OCI-LY7 (cell line): ENCODE measurements around the gene MTIF2. TPM values are rescaled to one million over a fixed set of nuclear protein-coding genes. Genes with fewer than 3 reads are reported as not detected.

Experiments used
- BruUV-seq: library from RNA; stranded (reverse); fragments of 400-500 nt; replicated peaks from 2 replicates; lab custom pipeline; 2021; lab: Mats Ljungman, UMichigan
- CTCF ChIA-PET: fragments of 300-600 bp; sonication (Branson Sonifier 250); formaldehyde crosslinking; loops from one replicate; lab custom pipeline; 2022; ENCODE audit warnings: antibody characterized with exemption; ENCODE audit not compliant: unreplicated experiment; lab: Charles Lee
- POLR2A ChIA-PET: fragments of 300-600 bp; sonication (Branson Sonifier 250); formaldehyde crosslinking; loops from one replicate; lab custom pipeline; 2022; ENCODE audit warnings: antibody characterized with exemption; lab: Charles Lee
- DNase-seq: peaks from one replicate; pipeline ENCODE4 v3.0.0-alpha.2; 2015; ENCODE audit warnings: low spot score
- H2AFZ ChIP-seq: fragments of 200-600 bp; sonication (generic), shearing (Covaris generic); 2 replicates; pipeline ENCODE4 v1.6.1; 2014; ENCODE audit warnings: mild to moderate bottlenecking, antibody characterized with exemption, low read length, moderate library complexity
- H3K27ac ChIP-seq: fragments of 200-600 bp; sonication (generic); 2 replicates; pipeline ENCODE4 v1.5.1; 2014; ENCODE audit warnings: mixed run types, low read depth, mild to moderate bottlenecking, moderate library complexity, low read length, inconsistent platforms; ENCODE audit not compliant: poor library complexity, severe bottlenecking
- H3K36me3 ChIP-seq: fragments of 200-600 bp; sonication (generic); 2 replicates; pipeline ENCODE4 v1.6.1; 2014; ENCODE audit warnings: mild to moderate bottlenecking, antibody characterized with exemption, low read length, moderate library complexity, mixed read lengths; ENCODE audit not compliant: insufficient read depth
- H3K4me1 ChIP-seq: fragments of 200-600 bp; sonication (generic); 2 replicates; pipeline ENCODE4 v1.5.1; 2014; ENCODE audit warnings: mild to moderate bottlenecking, low read length; ENCODE audit not compliant: insufficient read depth, poor library complexity, severe bottlenecking
- H3K4me2 ChIP-seq: fragments of 200-600 bp; sonication (generic); 2 replicates; pipeline ENCODE4 v1.6.1; 2014; ENCODE audit warnings: mild to moderate bottlenecking, low read length
- H3K4me3 ChIP-seq: fragments of 200-600 bp; sonication (generic); 2 replicates; pipeline ENCODE4 v1.5.1; 2014; ENCODE audit warnings: mild to moderate bottlenecking, low read depth, low read length; ENCODE audit not compliant: poor library complexity, severe bottlenecking
- H3K79me2 ChIP-seq: fragments of 200-600 bp; sonication (generic); 2 replicates; pipeline ENCODE4 v1.6.1; 2016; ENCODE audit warnings: low read depth, mild to moderate bottlenecking, low read length, moderate library complexity, mixed read lengths; ENCODE audit not compliant: insufficient read depth
- H3K9me2 ChIP-seq: fragments of 200-600 bp; sonication (generic); 2 replicates; pipeline ENCODE4 v1.6.1; 2016; ENCODE audit warnings: mild to moderate bottlenecking, low read length, mixed read lengths; ENCODE audit not compliant: insufficient read depth
- H3K9me3 ChIP-seq: fragments of 200-600 bp; sonication (generic); 2 replicates; pipeline ENCODE4 v1.6.1; 2014; ENCODE audit warnings: mild to moderate bottlenecking, mixed run types, low read length, mixed read lengths
- H4K20me1 ChIP-seq: fragments of 200-600 bp; sonication (generic); 2 replicates; pipeline ENCODE4 v1.6.1; 2014; ENCODE audit warnings: mild to moderate bottlenecking, antibody characterized with exemption, low read length, moderate library complexity, mixed read lengths; ENCODE audit not compliant: insufficient read depth
- EZH2phosphoT487 ChIP-seq: fragments of 200-600 bp; sonication (generic); IDR thresholded peaks from 2 replicates; pipeline ENCODE4 v1.6.1; 2018; ENCODE audit warnings: low read depth, borderline replicate concordance, mild to moderate bottlenecking, mixed run types, antibody characterized with exemption, low read length, moderate library complexity, mixed read lengths
- intact Hi-C: fragments of 100-400 bp; cut with micrococcal nuclease; formaldehyde crosslinking; loops from one replicate; pipeline ENCODE4 v1.10.0; 2022; ENCODE audit not compliant: unreplicated experiment
- total RNA-seq, 2 experiments: library from RNA; depleted of rRNA in 1 of 2; stranded (reverse); fragments of >200 nt in 1 of 2; shearing (Covaris generic) in 1 of 2; gene quantifications; 2 replicates each; pipeline ENCODE4 v1.2.3, GENCODE V29; 2014 to 2022
- TF ChIP-seq, protein P1 (sequence below): fragments of 200-600 bp; sonication (generic); conservative IDR thresholded peaks from 2 replicates; pipeline ENCODE4 v1.5.1; 2014; ENCODE audit warnings: mild to moderate bottlenecking, antibody characterized with exemption, low read length, moderate library complexity, mixed read lengths

MTIF2 gene
- total RNA-seq, 2 experiments from 2014 or later: 33.5 to 47.1 TPM

DNA sequence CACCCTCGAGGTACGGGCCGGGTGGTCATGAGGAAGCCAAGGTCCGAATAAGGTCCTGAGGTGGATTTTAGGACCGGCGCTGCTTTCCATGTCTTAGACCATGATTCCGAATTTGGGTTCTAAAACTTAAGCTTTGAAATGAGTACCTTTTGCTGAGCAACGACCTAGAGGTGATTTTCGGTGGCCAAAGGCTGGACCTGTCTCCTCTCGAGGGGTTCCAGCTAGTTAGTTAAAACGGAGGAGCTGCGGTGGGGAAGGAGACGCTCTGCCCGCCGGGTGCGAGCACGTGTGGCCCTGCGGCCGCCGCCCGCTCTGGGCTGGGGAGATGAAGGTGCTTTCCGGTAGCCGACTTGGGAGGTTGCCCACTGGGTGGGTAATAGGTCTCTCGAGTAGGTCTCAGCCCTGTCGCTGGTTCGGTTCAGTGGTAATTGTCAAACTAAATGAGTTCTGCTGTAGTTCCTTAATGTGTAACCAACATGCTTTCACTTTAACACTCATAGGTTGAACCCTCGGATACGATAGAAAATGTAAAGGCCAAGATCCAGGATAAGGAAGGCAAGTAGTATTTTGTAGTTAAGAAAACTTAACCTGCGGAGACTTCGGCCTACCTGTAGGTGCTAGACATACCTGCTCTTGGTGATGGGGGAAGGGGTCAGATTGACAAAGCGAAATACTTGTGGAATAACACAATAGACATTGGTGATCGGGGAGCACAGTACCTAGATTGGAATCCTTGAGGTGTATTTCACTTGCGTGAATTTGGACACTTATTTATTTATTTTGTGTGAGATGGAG, 36.0 kb downstream of the MTIF2 start:
- POLR2A ChIA-PET: interaction anchor here (0.5 to 0.8 kb wide), 4 partner anchors 8 to 380 kb away, joined by 3 read pairs; no protein-coding TSS in a partner anchor
- H3K4me1 ChIP-seq: peaks cover 30% of the 10 kb centered on the region
- peak overlapping the region; percentile 80 for H3K27ac ChIP-seq
- peak overlapping the region; percentile 75; the same call in 1 of the 2 replicates for H2AFZ ChIP-seq
- CTCF ChIA-PET: interaction anchor here (0.7 to 0.9 kb wide), 2 partner anchors 199 to 286 kb away, joined by 3 read pairs; partner anchors contain the start of gene CFAP36
- peaks cover 54% of the 10 kb centered on the region for H3K36me3 ChIP-seq
- BruUV-seq: TSS peak; percentile 71
- no peaks in the 10 kb centered on the region for H3K9me2 ChIP-seq
- peak overlapping the region; percentile 94 for H3K4me3 ChIP-seq
- H3K4me2 ChIP-seq: peak overlapping the region; percentile 87
- intact Hi-C loops: no loop called here
- DNase-seq: peak; percentile 60
- H4K20me1 ChIP-seq: peaks cover 23% of the 10 kb centered on the region; the same call in 1 of the 2 replicates
- H3K79me2 ChIP-seq: peaks cover 52% of the 10 kb centered on the region
- no peaks in the 10 kb centered on the region for H3K9me3 ChIP-seq
- no peak for TF ChIP-seq EZH2phosphoT487
- TF ChIP-seq, protein P1, sequence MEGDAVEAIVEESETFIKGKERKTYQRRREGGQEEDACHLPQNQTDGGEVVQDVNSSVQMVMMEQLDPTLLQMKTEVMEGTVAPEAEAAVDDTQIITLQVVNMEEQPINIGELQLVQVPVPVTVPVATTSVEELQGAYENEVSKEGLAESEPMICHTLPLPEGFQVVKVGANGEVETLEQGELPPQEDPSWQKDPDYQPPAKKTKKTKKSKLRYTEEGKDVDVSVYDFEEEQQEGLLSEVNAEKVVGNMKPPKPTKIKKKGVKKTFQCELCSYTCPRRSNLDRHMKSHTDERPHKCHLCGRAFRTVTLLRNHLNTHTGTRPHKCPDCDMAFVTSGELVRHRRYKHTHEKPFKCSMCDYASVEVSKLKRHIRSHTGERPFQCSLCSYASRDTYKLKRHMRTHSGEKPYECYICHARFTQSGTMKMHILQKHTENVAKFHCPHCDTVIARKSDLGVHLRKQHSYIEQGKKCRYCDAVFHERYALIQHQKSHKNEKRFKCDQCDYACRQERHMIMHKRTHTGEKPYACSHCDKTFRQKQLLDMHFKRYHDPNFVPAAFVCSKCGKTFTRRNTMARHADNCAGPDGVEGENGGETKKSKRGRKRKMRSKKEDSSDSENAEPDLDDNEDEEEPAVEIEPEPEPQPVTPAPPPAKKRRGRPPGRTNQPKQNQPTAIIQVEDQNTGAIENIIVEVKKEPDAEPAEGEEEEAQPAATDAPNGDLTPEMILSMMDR: no peak

DNA sequence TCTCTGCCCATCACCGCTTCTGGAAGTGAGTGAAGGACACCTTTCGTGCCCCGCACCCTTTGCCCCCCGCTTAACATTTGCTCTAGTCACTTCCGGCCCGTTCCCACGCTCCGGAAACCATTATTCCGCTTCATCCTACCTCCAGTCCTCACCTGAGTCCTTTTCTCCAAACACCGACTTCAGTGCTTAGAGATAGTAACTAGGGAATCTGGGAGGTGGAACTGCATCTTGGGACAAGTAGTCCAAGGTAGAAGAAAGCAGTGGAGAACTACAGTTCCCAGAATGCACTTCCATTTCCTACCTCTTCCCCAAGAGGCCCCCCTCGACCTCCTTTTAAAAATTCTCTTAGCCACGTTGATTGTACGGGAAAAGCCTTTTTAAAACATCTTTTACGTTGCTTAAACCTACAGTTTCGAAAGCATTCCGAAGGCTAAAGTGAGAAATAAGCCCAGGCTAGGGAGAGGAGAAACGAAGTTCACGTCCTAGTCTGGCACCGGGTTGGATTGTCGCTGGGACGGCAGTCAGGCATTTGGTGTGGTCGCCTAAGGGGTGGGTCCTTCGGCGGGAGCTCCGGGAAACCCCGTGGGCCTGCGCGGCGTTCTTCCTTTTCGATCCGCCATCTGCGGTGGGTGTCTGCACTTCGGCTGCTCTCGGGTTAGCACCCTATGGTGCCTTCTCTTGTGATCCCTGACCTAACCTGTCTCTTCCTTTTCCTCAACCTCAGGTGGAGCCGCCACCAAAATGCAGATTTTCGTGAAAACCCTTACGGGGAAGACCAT, 36.8 kb downstream of the MTIF2 start, which contains the start of the genes CLHC1 and RPS27A:
CLHC1 (minus strand) TSS at position 210 of the 779 bp plus-strand sequence. CDS start 9,882 bp downstream, outside the sequence.
RPS27A (plus strand) TSS at position 605 of the 779 bp plus-strand sequence; CDS start at position 742, 137 bp downstream.
- Histone ChIP-seq H4K20me1 (peaks cover 23% of the 10 kb centered on the region; the same call in 1 of the 2 replicates), H3K9me2 (no peaks in the 10 kb centered on the region)
- CTCF ChIA-PET: interaction anchor here (0.7 to 0.9 kb wide), 2 partner anchors 200 to 287 kb away, joined by 3 read pairs; partner anchors contain the start of gene CFAP36

More for the DNA sequence above, 36.8 kb downstream of the MTIF2 start, which contains the start of the genes CLHC1 and RPS27A:
- Histone ChIP-seq H3K79me2 (peaks cover 58% of the 10 kb centered on the region), H3K4me1 (peaks cover 35% of the 10 kb centered on the region), H3K9me3 (no peaks in the 10 kb centered on the region), H3K27ac (peak within 1 kb of the TSS; percentile 80), H3K36me3 (peaks cover 50% of the 10 kb centered on the region), H3K4me3 (peak within 1 kb of the TSS; percentile 94), H2AFZ (peak within 1 kb of the TSS; percentile 75), H3K4me2 (peak within 1 kb of the TSS; percentile 87)
- intact Hi-C loops: no loop called here
- peak; percentile 92 for DNase-seq
- BruUV-seq: no TSS peak
- POLR2A ChIA-PET: interaction anchor here (0.5 to 0.8 kb wide), 2 partner anchors 9 to 31 kb away, joined by 3 read pairs; no protein-coding TSS in a partner anchor
- TF ChIP-seq EZH2phosphoT487: no peak
- TF ChIP-seq, protein P1: no peak
